ENCODE data around the gene CRISP3.
A peak's percentile ranks its signal among the peaks of the same experiment; 100 is the strongest.
"Not testable (repeated sequence)": the region's sequence is repeated elsewhere in the genome, so short reads cannot be mapped to it uniquely, and the experiment has no call there.

Gene CRISP3, protein sequence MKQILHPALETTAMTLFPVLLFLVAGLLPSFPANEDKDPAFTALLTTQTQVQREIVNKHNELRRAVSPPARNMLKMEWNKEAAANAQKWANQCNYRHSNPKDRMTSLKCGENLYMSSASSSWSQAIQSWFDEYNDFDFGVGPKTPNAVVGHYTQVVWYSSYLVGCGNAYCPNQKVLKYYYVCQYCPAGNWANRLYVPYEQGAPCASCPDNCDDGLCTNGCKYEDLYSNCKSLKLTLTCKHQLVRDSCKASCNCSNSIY

DNA sequence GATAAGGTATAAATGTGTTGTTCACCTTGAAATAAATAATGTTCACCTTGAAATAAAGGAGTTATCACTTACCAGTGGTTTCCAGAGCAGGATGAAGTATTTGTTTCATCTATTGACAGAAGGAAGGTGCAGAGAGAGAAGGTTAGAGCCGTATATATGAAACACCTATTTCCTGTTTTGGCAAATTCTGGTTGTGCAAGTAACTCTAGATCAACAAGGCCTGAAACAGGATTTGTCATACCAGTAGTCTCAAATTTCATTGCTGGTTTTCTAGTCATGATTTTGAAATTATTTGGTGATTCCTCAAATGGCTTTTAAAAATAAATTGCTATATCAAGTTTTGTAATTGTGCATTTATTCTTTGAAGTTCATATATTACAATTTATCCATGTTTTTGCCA lies at the start of gene CRISP3:
TSS of gene CRISP3 (minus strand) at position 130 of the 400 bp plus-strand sequence. CDS start at position 109, 21 bp downstream.
- intact Hi-C loops (cut with DNase I) = no loop called here
- DNase-seq = no peak

GRCh38 chr6:49790341-49790740 lies 46.2 kb upstream of the CRISP3 start:
- intact Hi-C loops (cut with DNase I) = no loop called here
- DNase-seq = no peak

GRCh38 chr6:49787176-49787575 lies 43.0 kb upstream of the CRISP3 start, which contains the start of gene PGK2:
PGK2 (minus strand) TSS chr6:49787285; CDS start chr6:49787187, 98 bp downstream.
- intact Hi-C loops (cut with DNase I) = no loop called here
- no peak for DNase-seq

GRCh38 chr6:49784272-49784671 lies 40.1 kb upstream of the CRISP3 start:
- no peak for DNase-seq

GRCh38 chr6:49782725-49783124 lies 38.5 kb upstream of the CRISP3 start:
- no peak for DNase-seq
- intact Hi-C loops (cut with DNase I) = no loop called here

More at GRCh38 chr6:49784272-49784671, 40.1 kb upstream of the CRISP3 start:
- intact Hi-C loops (cut with DNase I) = no loop called here

DNA sequence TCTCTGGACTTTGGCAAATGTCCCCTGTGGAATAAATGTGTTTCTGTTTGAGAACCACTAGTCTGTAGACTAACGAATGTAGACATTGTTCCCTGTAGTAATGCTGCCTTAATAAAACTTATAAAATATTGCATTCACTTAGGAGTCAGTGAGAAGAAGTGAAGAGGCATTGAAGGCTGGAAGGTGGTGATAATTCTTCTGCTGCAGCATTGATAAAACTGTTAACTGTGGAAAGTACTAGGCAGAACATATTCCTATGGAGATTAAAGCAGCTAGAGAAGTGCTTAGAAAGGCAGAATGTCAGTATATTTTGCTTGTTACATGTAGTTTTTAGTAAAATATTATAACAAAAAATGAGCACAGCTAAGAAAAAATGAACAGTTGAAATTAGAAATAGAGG lies 38.1 kb upstream of the CRISP3 start:
- intact Hi-C loops (cut with DNase I) = no loop called here
- no peak for DNase-seq

- intact Hi-C loops (cut with DNase I) = no loop called here
- DNase-seq = no peak
Measured at GRCh38 chr6:49776444-49776843, 32.3 kb upstream of the CRISP3 start.

DNA sequence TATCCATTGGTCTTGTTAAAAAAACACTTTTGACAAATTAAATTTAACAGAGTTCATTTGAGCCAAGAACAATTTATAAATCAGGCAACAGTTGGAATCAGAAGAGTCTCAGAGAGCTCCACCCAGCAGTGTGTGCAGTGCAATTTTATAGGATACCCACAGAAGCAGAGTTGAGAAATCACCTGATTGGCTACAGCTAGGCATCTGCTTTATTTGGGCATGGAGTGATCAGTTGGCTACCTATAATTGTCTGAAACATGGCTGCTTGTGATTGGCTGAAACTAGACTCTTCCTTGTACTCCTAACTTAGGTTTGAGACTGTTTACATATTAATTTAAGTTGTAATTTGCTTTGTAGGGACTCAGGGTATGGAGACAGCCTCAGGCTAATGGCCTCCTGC lies 30.9 kb upstream of the CRISP3 start:
- no peak for DNase-seq
- intact Hi-C loops (cut with DNase I) = no loop called here

- no peak for DNase-seq
- intact Hi-C loops (cut with DNase I) = no loop called here
Measured at GRCh38 chr6:49772285-49772684, 28.1 kb upstream of the CRISP3 start.

GRCh38 chr6:49766762-49767161 lies 22.6 kb upstream of the CRISP3 start:
- no peak for DNase-seq
- intact Hi-C loops (cut with DNase I) = no loop called here

- DNase-seq = no peak
- intact Hi-C loops (cut with DNase I) = no loop called here
Measured at GRCh38 chr6:49764571-49765236, 20.5 kb upstream of the CRISP3 start.

DNA sequence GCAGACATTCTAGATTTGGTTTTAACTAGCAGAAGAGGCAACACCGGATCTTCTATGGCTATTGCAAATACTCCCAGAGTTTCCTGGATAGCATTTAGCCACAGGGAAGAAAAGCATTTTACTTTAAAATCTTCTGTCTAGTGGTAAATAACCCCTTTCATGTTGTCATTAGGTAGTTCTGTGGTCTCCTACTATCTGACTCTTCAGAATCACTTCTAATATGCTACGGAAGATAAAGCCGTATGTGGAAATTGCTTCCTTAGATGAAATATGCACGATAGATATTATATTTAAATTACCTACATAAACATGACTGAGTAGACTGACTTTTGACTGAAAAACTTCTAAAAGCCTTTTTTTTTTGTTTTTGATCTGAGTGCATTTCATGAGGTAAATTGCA lies 759 bp downstream of the CRISP3 start:
- DNase-seq = no peak
- intact Hi-C loops (cut with DNase I) = no loop called here

DNA sequence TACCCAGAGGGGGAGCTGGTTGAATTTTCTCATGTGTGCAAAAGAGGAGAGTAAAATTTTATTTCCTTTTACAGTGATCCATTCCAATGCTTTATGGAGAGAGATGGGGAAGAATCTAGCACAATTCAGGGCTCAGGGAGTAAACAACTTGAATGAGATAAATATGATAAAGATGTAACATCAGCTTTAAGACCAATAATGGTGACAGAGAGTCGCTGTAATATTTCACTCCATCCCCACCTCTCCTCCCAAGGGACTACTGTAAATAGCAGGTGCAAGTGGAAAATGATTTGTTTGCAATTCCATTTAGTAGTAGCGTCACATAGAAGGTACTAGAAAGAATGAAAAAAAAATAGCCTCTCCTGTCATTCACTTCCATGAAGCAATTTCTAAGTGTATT lies 4.8 kb downstream of the CRISP3 start:
- intact Hi-C loops (cut with DNase I) = no loop called here

GRCh38 chr6:49736017-49736508 lies 8.1 kb downstream of the CRISP3 start:
- no peak for DNase-seq
- intact Hi-C loops (cut with DNase I) = no loop called here

More for the DNA sequence above, 4.8 kb downstream of the CRISP3 start:
- DNase-seq = no peak

- DNase-seq = no peak
- intact Hi-C loops (cut with DNase I) = no loop called here
Measured at GRCh38 chr6:49733680-49734079, 10.5 kb downstream of the CRISP3 start.

DNA sequence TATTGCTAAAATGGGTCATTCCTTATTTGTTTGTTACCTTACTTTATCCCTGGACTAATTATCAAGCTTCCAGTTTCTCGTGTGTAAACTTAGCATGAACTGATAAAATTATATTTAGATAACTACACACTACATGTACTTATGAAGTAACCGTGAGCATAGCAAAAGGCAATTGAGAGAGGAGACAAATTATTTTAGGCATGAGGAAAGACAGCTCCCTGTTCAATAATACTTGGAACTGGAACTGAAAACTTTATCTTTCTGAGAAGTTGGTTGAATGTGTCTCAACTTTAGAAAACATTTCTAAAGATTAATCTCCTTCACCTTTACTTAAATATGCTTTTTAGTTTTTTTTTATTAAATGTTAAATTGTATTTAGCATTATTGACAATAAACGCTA lies 11.4 kb downstream of the CRISP3 start:
- no peak for DNase-seq
- intact Hi-C loops (cut with DNase I) = no loop called here

DNA sequence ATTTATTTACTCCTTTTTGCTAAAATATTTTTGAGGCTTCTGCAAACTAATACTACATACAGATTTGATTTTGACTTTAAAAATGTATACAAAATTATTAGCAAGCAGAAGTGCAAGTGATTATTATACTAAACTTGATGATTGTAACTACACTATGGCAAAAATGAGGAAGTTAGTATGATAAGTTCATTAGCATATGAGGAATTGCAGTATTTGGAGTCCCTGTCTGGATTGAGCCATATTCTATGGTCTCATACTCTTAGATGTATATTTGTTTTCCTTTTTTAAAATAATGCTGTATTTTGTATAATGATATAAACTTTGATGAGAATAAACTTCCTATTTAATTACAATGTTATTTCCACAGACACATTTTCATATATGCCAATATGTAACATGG lies 13.9 kb downstream of the CRISP3 start:
- no peak for DNase-seq
- intact Hi-C loops (cut with DNase I) = no loop called here

DNA sequence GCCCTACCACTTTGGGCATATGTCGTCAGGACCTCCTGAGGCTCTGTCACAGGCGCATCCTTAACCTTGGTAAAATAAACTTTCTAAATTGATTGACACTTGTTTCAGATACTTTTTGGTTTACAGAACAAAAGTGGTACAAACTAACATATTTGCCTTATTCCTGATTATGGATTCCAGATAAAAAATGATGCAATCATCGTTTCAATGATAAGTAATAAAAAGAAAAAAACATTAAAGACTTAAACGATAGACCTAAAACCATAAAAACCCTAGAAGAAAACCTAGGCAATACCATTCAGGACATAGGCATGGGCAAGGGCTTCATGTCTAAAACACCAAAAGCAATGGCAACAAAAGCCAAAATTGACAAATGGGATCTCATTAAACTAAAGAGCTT lies 20.3 kb downstream of the CRISP3 start:
- intact Hi-C loops (cut with DNase I) = not testable (repeated sequence)

DNA sequence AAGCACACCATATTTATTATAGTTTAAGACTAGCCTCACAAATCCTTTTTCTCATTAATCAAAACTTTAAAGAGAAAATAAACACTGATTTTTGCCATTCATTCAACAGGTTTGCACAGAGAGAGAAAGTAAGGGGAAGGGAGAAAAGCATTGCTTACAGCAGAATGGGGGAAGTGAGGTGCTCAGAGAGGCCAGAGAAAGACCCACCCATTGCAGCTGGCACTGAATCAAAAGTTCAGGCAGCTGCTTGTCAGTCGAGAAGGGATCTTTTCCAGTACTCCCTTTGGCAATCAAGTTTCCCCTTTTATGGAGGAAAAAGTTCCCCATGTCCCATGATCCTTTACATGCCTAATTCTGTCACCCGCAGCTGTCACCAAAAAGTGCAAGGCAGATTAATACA lies 22.9 kb downstream of the CRISP3 start:
- intact Hi-C loops (cut with DNase I) = no loop called here

More for the DNA sequence above, 20.3 kb downstream of the CRISP3 start:
- DNase-seq = not testable (repeated sequence)

DNA sequence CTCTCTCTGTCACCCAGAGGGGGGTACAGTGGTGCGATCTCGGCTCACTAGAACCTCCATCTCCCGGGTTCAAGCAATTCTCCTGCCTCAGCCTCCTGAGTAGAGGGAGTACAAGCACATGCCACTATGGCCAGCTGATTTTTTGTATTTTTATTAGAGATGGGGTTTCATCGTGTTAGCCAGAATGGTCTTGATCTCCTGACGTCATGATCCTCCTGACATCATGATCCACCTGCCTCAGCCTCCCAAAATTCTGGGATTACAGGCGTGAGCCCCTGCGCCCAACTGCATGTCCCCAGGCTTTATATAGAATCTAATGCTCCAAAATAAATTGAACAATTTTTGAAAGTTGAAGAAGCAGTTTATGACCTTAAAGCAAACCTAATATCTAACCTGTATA lies 23.8 kb downstream of the CRISP3 start:
- intact Hi-C loops (cut with DNase I) = no loop called here

More for the DNA sequence above, 22.9 kb downstream of the CRISP3 start:
- DNase-seq = no peak

GRCh38 chr6:49713346-49713745 lies 30.8 kb downstream of the CRISP3 start, which contains the start of gene CRISP2:
CRISP2 (minus strand) TSS chr6:49713543; CDS start chr6:49709196, 4,347 bp downstream.
- intact Hi-C loops (cut with DNase I) = no loop called here
- DNase-seq = peak in 1 of 10 donors; percentile 79

More for the DNA sequence above, 23.8 kb downstream of the CRISP3 start:
- DNase-seq = no peak

- intact Hi-C loops (cut with DNase I) = no loop called here
- no peak for DNase-seq
Measured at GRCh38 chr6:49698478-49698877, 45.7 kb downstream of the CRISP3 start.
